ENCODE results near the gene CCDC178.

Gene CCDC178

GRCh38 chr18:32909798-32910561 lies 530.5 kb downstream of the CCDC178 start:
- TF ChIP-seq, protein P1, sequence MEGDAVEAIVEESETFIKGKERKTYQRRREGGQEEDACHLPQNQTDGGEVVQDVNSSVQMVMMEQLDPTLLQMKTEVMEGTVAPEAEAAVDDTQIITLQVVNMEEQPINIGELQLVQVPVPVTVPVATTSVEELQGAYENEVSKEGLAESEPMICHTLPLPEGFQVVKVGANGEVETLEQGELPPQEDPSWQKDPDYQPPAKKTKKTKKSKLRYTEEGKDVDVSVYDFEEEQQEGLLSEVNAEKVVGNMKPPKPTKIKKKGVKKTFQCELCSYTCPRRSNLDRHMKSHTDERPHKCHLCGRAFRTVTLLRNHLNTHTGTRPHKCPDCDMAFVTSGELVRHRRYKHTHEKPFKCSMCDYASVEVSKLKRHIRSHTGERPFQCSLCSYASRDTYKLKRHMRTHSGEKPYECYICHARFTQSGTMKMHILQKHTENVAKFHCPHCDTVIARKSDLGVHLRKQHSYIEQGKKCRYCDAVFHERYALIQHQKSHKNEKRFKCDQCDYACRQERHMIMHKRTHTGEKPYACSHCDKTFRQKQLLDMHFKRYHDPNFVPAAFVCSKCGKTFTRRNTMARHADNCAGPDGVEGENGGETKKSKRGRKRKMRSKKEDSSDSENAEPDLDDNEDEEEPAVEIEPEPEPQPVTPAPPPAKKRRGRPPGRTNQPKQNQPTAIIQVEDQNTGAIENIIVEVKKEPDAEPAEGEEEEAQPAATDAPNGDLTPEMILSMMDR (conservative IDR thresholded peaks at IDR 0.05) = no peak
- H3K27ac ChIP-seq = no peak overlapping the region

DNA sequence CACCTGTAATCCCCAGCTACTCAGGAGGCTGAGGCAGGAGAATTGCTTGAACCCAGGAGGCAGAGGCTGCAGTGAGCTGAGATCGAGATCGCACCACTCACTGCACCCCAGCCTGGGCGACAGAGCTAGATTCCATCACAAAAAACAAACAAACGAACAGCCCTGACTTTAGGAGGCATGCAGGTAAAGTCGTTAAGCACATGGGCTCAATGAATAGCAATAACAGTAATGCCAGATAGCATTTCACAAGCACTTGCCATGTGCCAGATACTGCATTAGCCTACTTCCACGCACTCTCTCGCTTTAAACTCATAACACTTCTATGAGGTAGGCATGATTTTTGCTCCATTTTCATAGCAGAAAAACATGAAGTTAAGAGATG lies 532.1 kb downstream of the CCDC178 start:
- TF ChIP-seq, protein P1 (conservative IDR thresholded peaks at IDR 0.05) = no peak

DNA sequence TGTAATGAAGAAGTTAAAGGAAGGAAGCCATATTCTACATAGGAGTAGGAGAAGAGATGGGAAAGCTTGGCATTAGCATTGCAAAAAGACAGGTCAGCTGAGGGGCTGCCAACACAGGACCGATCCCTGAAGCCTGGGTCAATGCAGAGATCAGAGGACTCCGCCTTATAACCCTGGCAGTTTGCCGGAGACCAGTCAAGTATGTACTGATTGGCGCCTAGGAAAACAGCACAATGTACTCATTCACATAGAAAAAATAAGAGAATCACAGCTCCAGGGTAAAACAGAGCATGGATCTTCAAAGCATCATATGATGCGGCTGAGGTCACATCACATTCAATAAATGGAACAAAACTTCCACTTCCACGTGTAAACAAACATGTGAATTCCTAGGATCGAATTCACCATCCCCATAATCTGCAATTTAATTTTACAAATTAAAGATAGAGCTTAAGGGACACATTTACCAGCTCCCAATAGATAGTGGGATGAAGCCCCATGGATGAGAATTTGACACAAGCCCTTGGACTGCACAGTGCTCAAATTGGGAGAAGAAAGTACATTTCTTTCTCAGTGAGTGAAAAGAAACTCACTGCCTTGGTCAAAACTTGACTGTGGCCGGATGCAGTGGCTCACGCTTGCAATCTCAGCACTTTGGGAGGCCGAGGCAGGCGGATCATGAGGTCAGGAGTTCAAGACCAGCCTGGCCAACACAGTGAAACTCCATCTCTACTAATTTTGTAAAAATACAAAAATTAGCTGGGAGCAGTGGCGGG lies 532.7 kb downstream of the CCDC178 start:
- H3K27ac ChIP-seq = no peak overlapping the region
- TF ChIP-seq, protein P1 (conservative IDR thresholded peaks at IDR 0.05) = no peak

More for the DNA sequence above, 532.1 kb downstream of the CCDC178 start:
- no peak overlapping the region for H3K27ac ChIP-seq

GRCh38 chr18:32907311-32907585 lies 533.3 kb downstream of the CCDC178 start:
- no peak overlapping the region for H3K27ac ChIP-seq
- TF ChIP-seq, protein P1 (conservative IDR thresholded peaks at IDR 0.05) = no peak

- TF ChIP-seq, protein P1 (conservative IDR thresholded peaks at IDR 0.05) = no peak
- H3K27ac ChIP-seq = no peak overlapping the region
Observed at GRCh38 chr18:32906506-32907310, 533.8 kb downstream of the CCDC178 start.

DNA sequence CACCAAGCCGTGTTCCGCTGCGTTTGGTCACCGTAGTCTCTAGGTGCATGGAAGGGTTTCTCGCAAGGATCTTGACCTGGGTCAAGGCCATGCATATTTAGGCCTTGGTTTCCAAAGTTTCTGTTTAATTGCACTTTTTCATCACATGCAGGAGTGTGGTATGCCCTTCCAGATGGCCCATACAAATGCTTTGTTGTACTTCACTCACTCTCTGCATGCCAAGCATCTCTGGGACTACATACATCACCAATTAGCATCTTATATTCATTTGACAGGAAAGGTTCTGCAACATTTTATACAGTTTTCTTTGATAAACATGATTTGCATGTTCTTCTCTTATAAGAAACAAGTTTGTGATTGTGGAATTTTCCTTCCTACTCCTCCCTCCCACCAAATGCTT lies 534.9 kb downstream of the CCDC178 start:
- H3K27ac ChIP-seq = no peak overlapping the region
- TF ChIP-seq, protein P1 (conservative IDR thresholded peaks at IDR 0.05) = no peak

Measured in VCaP (cell line).